ENCODE measurements around the gene SMAD7. TPM values are rescaled to one million over a fixed set of nuclear protein-coding genes. Genes with fewer than 3 reads are reported as not detected.
A peak's percentile ranks its signal among the peaks of the same experiment; 100 is the strongest.

Gene SMAD7
- total RNA-seq, 4 donors from 2014 or later = 33.6 to 78.4 (median 47.2) TPM

GRCh38 chr18:48902023-48902855 lies 48.5 kb downstream of the SMAD7 start:
- TF ChIP-seq, protein P1, sequence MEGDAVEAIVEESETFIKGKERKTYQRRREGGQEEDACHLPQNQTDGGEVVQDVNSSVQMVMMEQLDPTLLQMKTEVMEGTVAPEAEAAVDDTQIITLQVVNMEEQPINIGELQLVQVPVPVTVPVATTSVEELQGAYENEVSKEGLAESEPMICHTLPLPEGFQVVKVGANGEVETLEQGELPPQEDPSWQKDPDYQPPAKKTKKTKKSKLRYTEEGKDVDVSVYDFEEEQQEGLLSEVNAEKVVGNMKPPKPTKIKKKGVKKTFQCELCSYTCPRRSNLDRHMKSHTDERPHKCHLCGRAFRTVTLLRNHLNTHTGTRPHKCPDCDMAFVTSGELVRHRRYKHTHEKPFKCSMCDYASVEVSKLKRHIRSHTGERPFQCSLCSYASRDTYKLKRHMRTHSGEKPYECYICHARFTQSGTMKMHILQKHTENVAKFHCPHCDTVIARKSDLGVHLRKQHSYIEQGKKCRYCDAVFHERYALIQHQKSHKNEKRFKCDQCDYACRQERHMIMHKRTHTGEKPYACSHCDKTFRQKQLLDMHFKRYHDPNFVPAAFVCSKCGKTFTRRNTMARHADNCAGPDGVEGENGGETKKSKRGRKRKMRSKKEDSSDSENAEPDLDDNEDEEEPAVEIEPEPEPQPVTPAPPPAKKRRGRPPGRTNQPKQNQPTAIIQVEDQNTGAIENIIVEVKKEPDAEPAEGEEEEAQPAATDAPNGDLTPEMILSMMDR (IDR thresholded peaks at IDR 0.05) = no peak
- DNase-seq (ENCODE audit: low spot score) = peak; percentile 77
- ATAC-seq (ENCODE audit: low FRiP score) = peak; percentile 90

DNA sequence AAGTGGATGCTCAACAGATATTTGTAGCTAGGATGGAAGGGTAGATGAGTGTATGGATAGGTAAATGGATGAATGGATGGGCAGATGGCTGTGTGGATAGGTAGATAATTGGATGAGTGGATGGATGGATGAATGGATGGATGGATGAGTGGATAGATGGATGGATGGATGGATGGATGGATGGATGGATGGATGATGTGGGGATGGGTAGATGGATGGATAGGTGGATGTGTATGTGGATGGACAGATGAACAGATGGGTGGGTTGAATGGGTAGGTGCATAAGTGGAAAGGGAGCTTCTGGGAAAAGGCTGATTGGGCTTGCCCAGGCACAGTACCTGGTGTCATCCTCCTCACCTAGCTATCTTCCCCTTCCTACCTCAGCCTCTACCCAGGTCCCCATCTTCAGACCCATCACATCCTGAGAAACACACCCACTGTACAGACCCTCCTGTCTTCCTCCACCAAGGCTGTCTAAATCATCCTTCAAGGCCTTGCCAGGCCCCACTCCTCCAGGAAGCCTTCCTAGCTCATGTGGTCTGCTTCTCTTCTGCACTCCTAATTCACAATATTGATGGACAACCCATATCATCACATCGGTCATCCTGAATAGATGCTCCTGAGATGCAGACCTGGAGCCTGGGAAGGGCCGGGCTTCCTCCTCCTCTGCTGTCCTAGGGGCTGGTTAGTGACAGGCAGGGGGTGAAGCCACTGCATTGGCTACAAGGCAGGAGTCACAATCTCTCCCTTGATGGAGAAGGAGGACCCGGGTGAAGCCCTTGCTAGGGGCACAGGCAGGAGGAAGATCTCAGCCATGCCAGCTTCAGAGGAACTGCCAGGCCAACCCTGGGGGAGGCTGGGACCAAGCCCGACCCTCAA lies 49.4 kb downstream of the SMAD7 start:
- ATAC-seq (ENCODE audit: low FRiP score) = no peak
- TF ChIP-seq, protein P1 (IDR thresholded peaks at IDR 0.05) = no peak
- no peak for DNase-seq (ENCODE audit: low spot score)

DNA sequence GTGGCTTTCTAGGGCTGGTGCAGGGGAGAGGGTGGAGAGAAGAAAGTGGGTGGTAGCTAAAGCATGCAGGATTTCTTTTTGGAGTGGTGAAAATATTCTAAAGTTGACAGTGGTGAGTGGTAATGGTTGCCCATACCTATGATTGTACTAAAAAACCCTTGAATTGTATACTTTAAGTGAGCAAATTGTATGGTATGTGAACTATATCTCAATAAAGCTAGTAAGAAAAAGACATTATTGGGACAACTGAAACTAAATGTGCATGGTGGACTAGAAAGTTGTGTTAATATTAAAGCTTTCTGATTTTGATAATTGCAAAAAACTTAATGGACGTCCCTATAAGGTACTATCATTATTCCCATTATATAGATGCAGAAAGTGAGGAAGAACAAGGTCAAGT lies 50.3 kb downstream of the SMAD7 start:
- TF ChIP-seq, protein P1 (IDR thresholded peaks at IDR 0.05) = no peak
- DNase-seq (ENCODE audit: low spot score) (no peak), ATAC-seq (ENCODE audit: low FRiP score) (no peak)

GRCh38 chr18:48899558-48900174 lies 51.1 kb downstream of the SMAD7 start:
- no peak for DNase-seq (ENCODE audit: low spot score)
- no peak for ATAC-seq (ENCODE audit: low FRiP score)
- TF ChIP-seq, protein P1 (IDR thresholded peaks at IDR 0.05) = no peak

GRCh38 chr18:48898521-48898920 lies 52.2 kb downstream of the SMAD7 start:
- TF ChIP-seq, protein P1 (IDR thresholded peaks at IDR 0.05) = no peak

GRCh38 chr18:48897531-48897930 lies 53.2 kb downstream of the SMAD7 start:
- no peak for DNase-seq (ENCODE audit: low spot score)
- TF ChIP-seq, protein P1 (IDR thresholded peaks at IDR 0.05) = no peak
- no peak for ATAC-seq (ENCODE audit: low FRiP score)

More at GRCh38 chr18:48898521-48898920, 52.2 kb downstream of the SMAD7 start:
- no peak for DNase-seq (ENCODE audit: low spot score)
- no peak for ATAC-seq (ENCODE audit: low FRiP score)
